Psoas muscle (tissue), 8 donors: ENCODE results near the gene SUPT6H. TPM values are rescaled to one million over a fixed set of nuclear protein-coding genes. Genes with fewer than 3 reads are reported as not detected.

ENCODE experiments used
- ATAC-seq, 4 donors: fragments of 200-7000 bp; cut with Tn5 transposase; one replicate each; pipeline ENCODE4 v1.9.1; 2020; ENCODE audit warnings: moderate library complexity in 3 of 4, mild to moderate bottlenecking in 2 of 4
- DNase-seq, 2 donors: peaks; one replicate each; pipeline ENCODE4 v3.0.0-alpha.2; 2020
- H3K27ac ChIP-seq: fragments of 200-600 bp; one replicate; pipeline ENCODE4 v1.8.0; 2022
- H3K27me3 ChIP-seq, 3 donors: fragments of 200-600 bp in 1 of 3; one replicate each; pipeline versions ENCODE4 v1.6.1 to v1.8.0; 2013 to 2022; ENCODE audit warnings: low read length in 2 of 3, mild to moderate bottlenecking in 2 of 3, moderate library complexity in 1 of 3; ENCODE audit not compliant: insufficient read depth in 3 of 3
- H3K36me3 ChIP-seq, 2 donors: fragments of 200-600 bp in 1 of 2; one replicate each; pipeline versions ENCODE4 v1.6.1 to v1.8.0; 2013 to 2022; ENCODE audit warnings: low read depth in 1 of 2, mild to moderate bottlenecking in 1 of 2, moderate library complexity in 1 of 2; ENCODE audit not compliant: insufficient read depth in 1 of 2
- H3K4me1 ChIP-seq: fragments of 200-600 bp; one replicate; pipeline ENCODE4 v1.8.0; 2022
- H3K4me3 ChIP-seq: fragments of 200-600 bp; one replicate; pipeline ENCODE4 v1.8.0; 2022; ENCODE audit warnings: mild to moderate bottlenecking
- H3K9me3 ChIP-seq: fragments of 200-600 bp; one replicate; pipeline ENCODE4 v1.8.0; 2022
- CTCF ChIP-seq: fragments of 200-600 bp; IDR thresholded peaks from one replicate; pipeline ENCODE4 v1.8.0; 2022; ENCODE audit warnings: antibody characterized with exemption
- WGBS, 3 donors: extraction: QIAGEN DNeasy Blood & Tissue Kit; methylation state at CpG; one replicate each; pipeline versions ENCODE4 v1.1.6 to v1.1.7; 2013; 5-methylcytosine and 5-hydroxymethylcytosine counted together
- intact Hi-C, 2 donors: fragments of 100-400 bp; cut with DNase I; formaldehyde crosslinking; loops; one replicate each; pipeline versions ENCODE4 v1.11.0 to v1.14.2; 2022
- polyA plus RNA-seq, 3 donors: library from polyadenylated mRNA; stranded (reverse); fragments of 200-250 nt; gene quantifications; one replicate each; pipeline ENCODE4 v1.2.3, GENCODE V29; 2013
- total RNA-seq, 4 donors: library from RNA; stranded (reverse); fragmentation: NEBNext Ultra II Directional in 2 of 4; extraction: Animal tissue kit (Norgen Biotek cat#: 25700) in 2 of 4; gene quantifications; one replicate each; pipeline versions ENCODE4 v1.2.1 to v1.2.4, GENCODE V29; 2021 to 2023
- donor health status: healthy with polysubstance abuse.
- donor health status: DM: no; HTN: no; CAD: no; lungs with moderate emphysema.
- donor health status: Bipolar disorder and iron deficiency.
- donor health status: healthy.
- donor health status: DM: yes; HTN: yes; CAD: no.
- donor health status: DM: no; HTN: no; CAD: no.
- donor health status: DM: no; HTN: no; CAD: no.
- donor health status: DM: yes; HTN: yes; CAD: no.

Gene SUPT6H
- total and polyA plus RNA-seq, 7 donors, result 28.6 to 77.4 (median 67.0) TPM

GRCh38 chr17:28747801-28748750 lies 86.1 kb downstream of the SUPT6H start:
- H3K9me3 ChIP-seq, result no peaks in the 10 kb centered on the region
- H3K4me3 ChIP-seq, result no peak overlapping the region
- H3K36me3 ChIP-seq, result peaks cover 0 to 21% of the 10 kb centered on the region in 2 donors
- no peaks in the 10 kb centered on the region for H3K27me3 ChIP-seq
- WGBS, 3 donors, result 85 to 90% (median 86%) methylated on average over 18 of the region's 18 CpGs
- peaks cover 22% of the 10 kb centered on the region for H3K4me1 ChIP-seq
- TF ChIP-seq CTCF, result no peak
- DNase-seq, result peak in 1 of 2 donors; percentile 45
- H3K27ac ChIP-seq, result no peak overlapping the region
- no peak for ATAC-seq
- intact Hi-C loops, result no loop called here

GRCh38 chr17:28748852-28749515 lies 87.0 kb downstream of the SUPT6H start:
- Histone ChIP-seq H3K27me3 (no peaks in the 10 kb centered on the region), H3K9me3 (no peaks in the 10 kb centered on the region), H3K27ac (no peak overlapping the region), H3K4me1 (peaks cover 17% of the 10 kb centered on the region), H3K36me3 (peaks cover 0 to 21% of the 10 kb centered on the region in 2 donors), H3K4me3 (no peak overlapping the region)
- no peak for TF ChIP-seq CTCF
- intact Hi-C loops, result no loop called here
- peak in 1 of 2 donors; percentile 55 for DNase-seq
- WGBS, 3 donors, result 58 to 73% (median 63%) methylated on average over 18 of the region's 18 CpGs
- no peak for ATAC-seq

GRCh38 chr17:28749516-28750177 lies 87.6 kb downstream of the SUPT6H start:
- peaks cover 0 to 21% of the 10 kb centered on the region in 2 donors for H3K36me3 ChIP-seq
- TF ChIP-seq CTCF, result no peak
- ATAC-seq (peak in 2 of 4 donors; percentile 4 to 7), DNase-seq (peak in 1 of 2 donors; percentile 40)
- intact Hi-C loops, result loop anchor here (1.0 to 2.0 kb wide), 2 partner anchors 21 to 23 kb away; partner anchors contain the start of genes NEK8 (in 1 of the 2) and TLCD1 (in 1 of the 2)
- 53 to 64% (median 58%) methylated on average over 11 of the region's 11 CpGs for WGBS, 3 donors
- H3K4me3 ChIP-seq, result no peak overlapping the region
- H3K27ac ChIP-seq, result no peak overlapping the region
- H3K4me1 ChIP-seq, result peaks cover 16% of the 10 kb centered on the region
- no peaks in the 10 kb centered on the region for H3K9me3 ChIP-seq
- no peaks in the 10 kb centered on the region for H3K27me3 ChIP-seq

- no peaks in the 10 kb centered on the region for H3K9me3 ChIP-seq
- peak; percentile 83 to 91 (median 88) for ATAC-seq
- H3K27me3 ChIP-seq, result no peaks in the 10 kb centered on the region
- TF ChIP-seq CTCF, result peak; percentile 100
- intact Hi-C loops, result loop anchor here (1.0 to 2.0 kb wide), 2 partner anchors 22 to 24 kb away; partner anchors contain the start of genes NEK8 (in 1 of the 2) and TLCD1 (in 1 of the 2)
- 34 to 41% (median 36%) methylated on average over 20 of the region's 20 CpGs for WGBS, 3 donors
- H3K27ac ChIP-seq, result no peak overlapping the region
- no peak overlapping the region for H3K4me3 ChIP-seq
- peaks cover 12% of the 10 kb centered on the region for H3K4me1 ChIP-seq
- peaks cover 0 to 21% of the 10 kb centered on the region in 2 donors for H3K36me3 ChIP-seq
- DNase-seq, result peak; percentile 92 to 95
Measured at GRCh38 chr17:28750178-28751047, 88.4 kb downstream of the SUPT6H start.
